Heart left ventricle (tissue), 16 donors: ENCODE results near the gene ARHGEF37. TPM values are rescaled to one million over a fixed set of nuclear protein-coding genes. Genes with fewer than 3 reads are reported as not detected.
A peak's percentile ranks its signal among the peaks of the same experiment; 100 is the strongest.

ENCODE experiments used
- ATAC-seq, 4 donors: fragments of 200-7000 bp; cut with Tn5 transposase; one replicate each; pipeline ENCODE4 v1.9.1; 2020 to 2022; ENCODE audit warnings: moderate library complexity in 4 of 4, mild to moderate bottlenecking in 3 of 4, moderate number of reproducible peaks in 1 of 4
- DNase-seq, 5 donors: peaks; one replicate each; pipeline ENCODE4 v3.0.0-alpha.2; 2020
- H3K27ac ChIP-seq, 12 donors: fragments of 200-600 bp; sonication (generic) in 4 of 12; one replicate each; pipeline versions ENCODE4 v1.5.0 to v1.8.0; 2016 to 2022; ENCODE audit warnings: mild to moderate bottlenecking in 2 of 12
- H3K27me3 ChIP-seq, 9 donors: fragments of 200-600 bp; sonication (generic) in 2 of 9; one replicate each; pipeline versions ENCODE4 v1.5.1 to v1.8.0; 2016 to 2022; ENCODE audit warnings: mild to moderate bottlenecking in 3 of 9
- H3K36me3 ChIP-seq, 9 donors: fragments of 200-600 bp; sonication (generic) in 2 of 9; one replicate each; pipeline versions ENCODE4 v1.5.0 to v1.8.0; 2018 to 2022; ENCODE audit warnings: mild to moderate bottlenecking in 2 of 9
- H3K4me1 ChIP-seq, 12 donors: fragments of 200-600 bp; sonication (generic) in 4 of 12; one replicate each; pipeline versions ENCODE4 v1.5.0 to v1.8.0; 2016 to 2022; ENCODE audit warnings: mild to moderate bottlenecking in 3 of 12
- H3K4me3 ChIP-seq, 12 donors: fragments of 200-600 bp; sonication (generic) in 4 of 12; one replicate each; pipeline versions ENCODE4 v1.5.0 to v1.8.0; 2017 to 2022; ENCODE audit warnings: mild to moderate bottlenecking in 9 of 12, moderate library complexity in 4 of 12
- H3K9me3 ChIP-seq, 12 donors: fragments of 200-600 bp; sonication (generic) in 4 of 12; one replicate each; pipeline versions ENCODE4 v1.5.0 to v1.8.0; 2016 to 2022; ENCODE audit warnings: mild to moderate bottlenecking in 1 of 12
- CTCF ChIP-seq, 12 donors: fragments of 200-600 bp; sonication (generic) in 4 of 12; IDR thresholded peaks; one replicate each; pipeline versions ENCODE4 v1.5.0 to v1.8.0; 2018 to 2022; ENCODE audit warnings: antibody characterized with exemption in 12 of 12, mild to moderate bottlenecking in 5 of 12
- POLR2A ChIP-seq, 2 donors: fragments of 450-650 bp; IDR thresholded peaks; one replicate each; pipeline ENCODE4 v1.6.1; 2017; ENCODE audit warnings: antibody characterized with exemption in 2 of 2, mild to moderate bottlenecking in 2 of 2, moderate library complexity in 2 of 2
- WGBS, 4 donors: extraction: QIAGEN DNeasy Blood & Tissue Kit in 2 of 4; methylation state at CpG; one replicate each; pipeline versions ENCODE4 v1.1.5 to v1.1.7; 2013 to 2018; 5-methylcytosine and 5-hydroxymethylcytosine counted together
- intact Hi-C, 10 donors: fragments of 100-400 bp; cut with DNase I; formaldehyde crosslinking; loops; one replicate each; pipeline versions ENCODE4 v1.11.1 to v1.14.2; 2022
- polyA plus RNA-seq, 2 donors: library from polyadenylated mRNA; stranded (reverse); fragments of 200-250 nt; gene quantifications; one replicate each; pipeline ENCODE4 v1.2.3, GENCODE V29; 2013
- total RNA-seq, 9 donors: library from RNA; depleted of rRNA in 2 of 9; stranded (reverse); fragments of >200 nt in 2 of 9; fragmentation: NEBNext Ultra II Directional in 3 of 9; extraction: Animal tissue kit (Norgen Biotek cat#: 25700) in 3 of 9; gene quantifications; one replicate each; pipeline versions ENCODE4 v1.1.0 to v1.2.4, GENCODE V29; 2016 to 2023
- donor health status: ischemic (EF 13 %, LVEDD 7.1; RV severe dilation, severe dysfunction).
- donor health status: healthy with polysubstance abuse.
- donor health status: DM: no; HTN: yes; CAD: no.
- donor health status: DM: no; HTN: no; CAD: no.
- donor health status: ischemic (EF 25% LVEDD 6.9; RV normal size, moderate dysfunction).
- donor health status: ischemic (EF 25% LVEDD 5.7; RV mildly dilated, moderate dysfunction).
- donor health status: healthy.
- donor health status: DM: yes; HTN: yes; CAD: no.
- donor health status: ischemic (EF 35%, LVEDD 5.7; RV mildly dilated, moderate dysfunction).
- donor health status: nonischemic (EF 11% LVEDD 7.7; RV severe dilation, severe dysfunction).
- donor health status: DM: yes; HTN: yes; CAD: no.
- donor health status: PGD.
- donor health status: ischemic (EF 29% LVEDD 5.4; RV normal size, mild dysfunction).
- donor health status: nonischemic (EF 23%, LVEDD 6.1; RV moderate dilation, normal function).

ARHGEF37 gene
- total and polyA plus RNA-seq, 11 donors, result 8.1 to 28.5 (median 17.9) TPM

DNA sequence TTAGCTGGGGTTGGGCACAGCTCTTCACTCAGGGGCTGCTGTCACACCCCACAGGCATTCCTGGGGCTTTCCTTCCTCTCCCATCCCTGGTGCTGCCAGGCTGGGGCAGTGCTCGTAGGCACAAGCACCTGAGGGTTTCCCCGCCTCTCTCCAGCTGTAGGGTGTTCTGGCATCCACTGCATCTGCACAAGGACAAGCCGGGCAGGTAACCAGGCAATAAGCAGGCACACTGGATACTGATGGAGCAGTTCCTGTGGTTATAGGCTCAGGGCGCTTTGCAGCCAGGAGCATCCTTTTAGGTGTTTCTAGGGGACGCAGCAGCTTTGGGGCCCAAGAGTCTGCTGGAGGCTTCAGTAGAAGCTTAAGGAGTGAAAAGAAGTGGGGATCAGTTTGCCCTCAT, 56.8 kb downstream of the ARHGEF37 start:
- Histone ChIP-seq H3K9me3 (no peaks in the 10 kb centered on the region), H3K4me1 (peaks cover 0 to 28% (median 19%) of the 10 kb centered on the region in 12 donors), H3K36me3 (peaks cover 0 to 2% (median 0%) of the 10 kb centered on the region in 9 donors), H3K4me3 (no peak overlapping the region), H3K27me3 (no peaks in the 10 kb centered on the region), H3K27ac (no peak overlapping the region)
- no peak for TF ChIP-seq CTCF (IDR thresholded peaks at IDR 0.05)
- TF ChIP-seq POLR2A (IDR thresholded peaks at IDR 0.05), result no peak
- ATAC-seq, result no peak
- intact Hi-C loops, result loop anchor here (1.0 to 10.0 kb wide), 10 partner anchors 189 to 577 kb away; partner anchors contain the start of gene SLC26A2 (in 4 of the 10)
- DNase-seq, result no peak
- 90 to 100% (median 94%) methylated on average over 1 to 5 of the region's 5 CpGs for WGBS, 4 donors

DNA sequence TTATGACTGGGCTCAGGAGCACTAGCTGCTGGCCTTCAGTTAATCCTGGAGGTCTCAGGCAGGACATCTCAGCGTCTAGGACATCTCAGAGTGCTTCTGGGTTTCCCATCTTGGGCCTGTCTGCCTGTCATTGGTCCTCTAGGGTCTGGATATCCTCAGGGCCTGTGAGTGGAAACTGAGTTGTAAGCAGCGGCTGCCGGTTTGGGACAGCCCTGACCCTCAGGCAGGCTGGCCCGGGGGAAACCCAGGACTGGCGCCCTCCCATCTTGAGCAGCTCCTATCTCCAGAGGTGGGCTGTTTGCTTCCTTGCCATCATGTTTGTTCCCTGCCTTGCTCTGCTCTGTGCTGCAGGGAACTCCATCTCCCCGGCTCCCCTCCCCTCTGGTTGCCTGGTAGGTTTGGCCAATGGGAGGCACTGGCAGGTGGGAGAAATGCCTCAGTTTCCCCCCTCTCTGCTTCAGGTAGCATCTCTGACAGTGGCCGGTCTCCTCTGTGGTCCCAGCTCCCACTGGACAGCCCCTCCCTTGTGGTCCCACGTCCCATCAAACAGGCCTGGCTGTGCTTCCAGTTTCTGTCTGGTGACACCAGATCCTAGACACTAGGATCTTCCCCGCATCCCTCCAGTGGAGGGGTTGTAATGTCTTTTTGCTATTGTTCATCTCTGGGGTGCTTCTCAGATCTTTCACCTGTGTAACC, 57.4 kb downstream of the ARHGEF37 start:
- no peaks in the 10 kb centered on the region for H3K27me3 ChIP-seq
- peaks cover 0 to 28% (median 19%) of the 10 kb centered on the region in 12 donors for H3K4me1 ChIP-seq
- ATAC-seq, result no peak
- no peak for DNase-seq
- H3K36me3 ChIP-seq, result no peaks in the 10 kb centered on the region
- no peak overlapping the region for H3K4me3 ChIP-seq
- intact Hi-C loops, result loop anchor here (1.0 to 10.0 kb wide), 10 partner anchors 189 to 576 kb away; partner anchors contain the start of gene SLC26A2 (in 4 of the 10)
- no peaks in the 10 kb centered on the region for H3K9me3 ChIP-seq
- WGBS, 4 donors, result 76 to 92% (median 88%) methylated on average over 6 to 9 of the region's 9 CpGs
- TF ChIP-seq POLR2A (IDR thresholded peaks at IDR 0.05) (no peak), CTCF (IDR thresholded peaks at IDR 0.05) (no peak)
- H3K27ac ChIP-seq, result peak overlapping the region in 1 of 12 donors; percentile 79

DNA sequence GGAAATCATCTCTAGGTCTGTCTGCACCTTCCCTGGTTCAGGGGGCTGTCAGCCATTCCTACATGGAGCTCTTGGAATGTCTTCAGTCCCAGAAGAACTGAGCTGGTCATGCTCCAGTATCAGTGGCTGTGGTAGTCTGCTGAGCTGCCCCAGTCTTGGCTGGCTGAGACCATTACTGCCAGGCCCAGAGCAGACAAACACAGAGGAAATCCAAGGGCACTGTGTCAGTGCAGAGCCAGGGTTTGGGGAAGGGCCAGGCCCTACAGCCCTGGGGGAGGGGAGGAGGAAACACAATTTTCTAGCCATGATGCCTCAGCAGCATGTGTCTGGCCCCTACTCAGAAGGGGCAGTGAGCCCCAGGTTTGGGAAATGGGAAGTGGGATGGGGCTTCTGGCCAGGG, 58.4 kb downstream of the ARHGEF37 start:
- ATAC-seq, result peak; percentile 69 to 81 (median 80)
- H3K4me3 ChIP-seq, result no peak overlapping the region
- TF ChIP-seq POLR2A (IDR thresholded peaks at IDR 0.05), result no peak
- TF ChIP-seq CTCF (IDR thresholded peaks at IDR 0.05), result no peak
- no peaks in the 10 kb centered on the region for H3K27me3 ChIP-seq
- no peaks in the 10 kb centered on the region for H3K9me3 ChIP-seq
- peaks cover 0 to 28% (median 19%) of the 10 kb centered on the region in 12 donors for H3K4me1 ChIP-seq
- peak overlapping the region; percentile 36 to 82 (median 71) for H3K27ac ChIP-seq
- intact Hi-C loops, result loop anchor here in 9 of 10 donors (2.0 to 10.0 kb wide), 10 partner anchors 188 to 575 kb away; partner anchors contain the start of gene SLC26A2 (in 4 of the 9)
- DNase-seq, result peak in 3 of 5 donors; percentile 48 to 55 (median 54)
- no peaks in the 10 kb centered on the region for H3K36me3 ChIP-seq

- intact Hi-C loops, result loop anchor here in 2 of 10 donors (2.0 to 5.0 kb wide), 2 partner anchors 347 to 350 kb away; no protein-coding TSS in a partner anchor
- no peaks in the 10 kb centered on the region for H3K27me3 ChIP-seq
- peak overlapping the region; percentile 36 to 82 (median 71) for H3K27ac ChIP-seq
- peak overlapping the region in 5 of 12 donors; percentile 13 to 34 (median 25) for H3K4me3 ChIP-seq
- no peak for DNase-seq
- H3K36me3 ChIP-seq, result no peaks in the 10 kb centered on the region
- H3K4me1 ChIP-seq, result peaks cover 0 to 28% (median 19%) of the 10 kb centered on the region in 12 donors
- no peaks in the 10 kb centered on the region for H3K9me3 ChIP-seq
- 55 to 67% (median 59%) methylated on average over 7 of the region's 7 CpGs for WGBS, 4 donors
- TF ChIP-seq CTCF (IDR thresholded peaks at IDR 0.05), result no peak
- ATAC-seq, result peak in 2 of 4 donors; percentile 3 to 25
Measured at GRCh38 chr5:149640350-149640999, 59.2 kb downstream of the ARHGEF37 start.
